ENCODE data around the gene SPDYE16.
"Not testable (repeated sequence)": the region's sequence is repeated elsewhere in the genome, so short reads cannot be mapped to it uniquely, and the experiment has no call there.

The SPDYE16 gene

GRCh38 chr7:76543197-76543596, at the start of gene SPDYE16:
SPDYE16 (minus strand) TSS chr7:76543297; CDS start chr7:76541459, 1,838 bp downstream.
- DNase-seq, result not testable (repeated sequence)

- not testable (repeated sequence) for DNase-seq
Measured at GRCh38 chr7:76592694-76593093, 49.6 kb upstream of the SPDYE16 start.

DNA sequence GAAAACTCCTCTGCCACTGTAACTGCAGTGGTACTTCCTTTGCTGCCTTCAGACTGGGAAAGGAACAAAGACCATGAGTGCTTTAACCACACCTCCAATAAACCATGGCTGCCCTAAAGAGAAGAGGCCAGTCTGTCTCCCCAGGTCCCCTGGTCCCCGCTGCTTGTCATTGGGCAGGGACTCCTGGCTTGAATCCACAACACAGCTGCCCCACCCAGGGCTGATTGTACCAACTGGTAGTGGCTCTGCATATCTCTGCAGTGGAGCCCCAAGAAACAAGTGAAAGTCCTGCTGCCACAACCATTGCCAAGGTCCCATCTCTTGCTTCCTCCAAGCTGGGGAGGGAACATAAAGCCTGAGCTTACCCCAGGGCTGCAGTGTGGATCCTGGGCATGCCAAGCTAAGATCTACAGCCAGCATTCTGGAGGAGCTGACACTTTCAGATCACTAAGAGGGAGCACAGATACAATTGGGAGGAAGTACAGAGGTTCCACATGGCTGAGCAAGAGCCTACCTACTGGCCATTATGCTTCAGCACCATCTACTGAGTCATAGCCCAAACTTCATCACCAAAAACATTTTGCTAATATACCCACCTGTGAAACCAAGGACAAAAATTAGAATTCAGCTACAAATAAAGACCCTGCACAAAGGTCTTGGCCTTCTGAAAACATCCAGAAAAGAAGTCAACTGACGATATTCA, 48.7 kb upstream of the SPDYE16 start:
- not testable (repeated sequence) for DNase-seq

GRCh38 chr7:76591033-76591432, 47.9 kb upstream of the SPDYE16 start:
- not testable (repeated sequence) for DNase-seq

GRCh38 chr7:76588586-76588985, 45.5 kb upstream of the SPDYE16 start:
- not testable (repeated sequence) for DNase-seq

DNA sequence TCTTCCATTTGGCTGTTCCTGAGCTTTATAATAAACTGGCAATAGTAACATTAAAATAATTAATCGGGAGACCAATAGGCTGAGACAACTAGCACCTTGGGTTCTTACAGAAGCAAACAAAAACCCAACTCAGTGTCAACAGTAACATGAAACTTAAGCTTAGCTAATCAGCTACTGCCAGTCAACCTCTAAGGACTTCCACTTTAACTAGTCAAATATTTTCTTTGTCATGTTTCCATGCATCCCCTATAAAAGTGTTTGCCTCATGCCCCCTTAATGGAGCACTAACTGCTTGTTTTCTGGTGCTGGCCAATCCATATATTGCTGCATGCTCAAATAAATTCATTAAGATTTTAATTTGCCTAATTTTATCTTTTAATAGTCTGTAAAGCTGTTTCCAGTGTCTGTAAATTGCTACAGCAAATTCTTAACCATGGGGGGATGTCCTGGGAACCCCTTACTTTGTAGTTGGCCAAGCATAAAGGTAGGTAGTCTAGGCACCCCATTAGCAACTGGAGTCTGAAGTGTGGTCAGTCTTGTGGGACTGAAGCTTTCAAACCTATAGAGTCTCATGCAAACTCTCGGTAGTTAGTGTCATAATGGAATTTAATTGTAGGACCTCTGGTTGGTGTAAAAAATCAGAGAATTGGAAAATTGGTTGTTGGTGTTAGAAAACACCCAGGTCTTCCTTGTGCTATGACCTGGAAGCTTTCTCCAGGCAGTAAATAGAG, 43.7 kb upstream of the SPDYE16 start:
- DNase-seq, result not testable (repeated sequence)

- peak in 3 of 6 experiments; percentile 13 to 37 (median 27) for DNase-seq
Measured at GRCh38 chr7:76583636-76584281, 40.7 kb upstream of the SPDYE16 start.

- not testable (repeated sequence) for DNase-seq
Measured at GRCh38 chr7:76582848-76583631, 39.9 kb upstream of the SPDYE16 start.

GRCh38 chr7:76575919-76576655, 33.0 kb upstream of the SPDYE16 start:
- DNase-seq, result not testable (repeated sequence)

- not testable (repeated sequence) for DNase-seq
Measured at GRCh38 chr7:76575431-76575830, 32.3 kb upstream of the SPDYE16 start.

- DNase-seq, result not testable (repeated sequence)
Measured at GRCh38 chr7:76572296-76572695, 29.2 kb upstream of the SPDYE16 start.

DNA sequence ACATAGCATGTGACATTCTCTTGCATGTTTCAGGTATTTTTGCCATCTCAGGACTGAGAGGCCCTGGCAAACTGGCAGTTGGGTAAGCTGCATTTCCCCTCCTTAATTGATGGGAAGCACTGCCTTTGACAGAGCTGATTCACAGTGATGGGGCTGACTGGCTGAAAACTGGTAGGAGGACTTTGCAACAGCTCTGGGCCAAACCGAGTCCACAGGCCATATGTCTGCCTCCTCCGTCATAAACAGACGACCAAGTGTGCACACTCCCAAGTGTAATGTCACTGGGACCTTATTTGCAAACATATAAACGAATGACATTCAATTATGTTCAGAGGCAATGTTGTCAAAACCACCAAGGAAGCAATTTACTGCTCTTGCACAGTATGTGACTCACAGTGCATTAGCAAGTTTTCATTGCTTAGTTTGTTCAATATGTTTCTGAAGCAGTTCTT, 27.3 kb upstream of the SPDYE16 start:
- not testable (repeated sequence) for DNase-seq

DNA sequence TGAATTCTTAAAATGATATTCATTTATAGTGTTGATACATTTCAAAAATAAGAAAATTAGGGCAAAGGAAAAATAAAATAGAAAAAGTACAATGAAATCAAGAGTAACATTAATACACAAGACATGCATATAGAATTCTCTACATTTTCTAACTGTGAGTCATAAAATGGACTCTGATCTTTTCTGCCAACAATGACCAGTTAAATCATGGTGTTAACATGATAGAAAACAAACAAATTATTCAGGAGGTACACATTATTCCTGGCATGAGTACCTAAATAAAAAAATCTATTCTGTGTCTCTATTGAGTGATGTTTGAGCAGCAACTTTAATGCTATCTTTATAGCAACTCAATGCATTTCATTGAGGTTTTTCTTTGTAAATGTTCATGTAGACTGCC, 25.6 kb upstream of the SPDYE16 start:
- not testable (repeated sequence) for DNase-seq

- not testable (repeated sequence) for DNase-seq
Measured at GRCh38 chr7:76567753-76568152, 24.7 kb upstream of the SPDYE16 start.

GRCh38 chr7:76567311-76567710, 24.2 kb upstream of the SPDYE16 start:
- DNase-seq, result not testable (repeated sequence)

- DNase-seq, result not testable (repeated sequence)
Measured at GRCh38 chr7:76565001-76565400, 21.9 kb upstream of the SPDYE16 start.

DNA sequence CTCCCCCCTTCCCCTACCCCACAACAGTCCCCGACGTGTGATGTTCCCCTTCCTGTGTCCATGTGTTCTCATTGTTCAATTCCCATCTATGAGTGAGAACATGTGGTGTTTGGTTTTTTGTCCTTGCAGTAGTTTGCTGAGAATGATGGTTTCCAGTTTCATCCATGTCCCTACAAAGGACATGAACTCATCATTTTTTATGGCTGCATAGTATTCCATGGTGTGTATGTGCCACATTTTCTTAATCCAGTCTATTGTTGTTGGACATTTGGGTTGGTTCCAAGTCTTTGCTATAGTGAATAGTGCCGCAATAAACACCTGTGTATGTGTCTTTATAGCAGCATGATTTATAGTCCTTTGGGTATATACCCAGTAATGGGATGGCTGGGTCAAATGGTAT, 18.2 kb upstream of the SPDYE16 start:
- DNase-seq, result not testable (repeated sequence)

DNA sequence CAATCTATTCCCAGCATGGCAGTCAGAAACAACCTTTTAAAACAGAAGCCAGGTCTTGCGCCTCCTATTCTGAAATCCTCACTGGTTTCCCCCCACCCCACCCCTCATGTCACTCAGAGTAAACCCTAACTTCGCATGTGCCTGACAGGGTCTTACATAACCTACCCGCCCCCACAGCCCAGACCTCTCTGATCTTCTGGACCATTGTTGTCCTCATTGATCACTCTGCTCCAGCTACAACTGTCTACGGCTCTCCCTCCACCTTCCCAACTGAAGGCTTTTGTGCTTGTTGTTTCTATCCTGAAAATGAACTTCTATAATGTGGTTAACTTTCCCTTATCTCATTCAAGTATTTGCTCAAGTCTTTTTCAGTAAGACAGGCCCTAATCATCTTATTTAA, 17.1 kb upstream of the SPDYE16 start:
- DNase-seq, result not testable (repeated sequence)

DNA sequence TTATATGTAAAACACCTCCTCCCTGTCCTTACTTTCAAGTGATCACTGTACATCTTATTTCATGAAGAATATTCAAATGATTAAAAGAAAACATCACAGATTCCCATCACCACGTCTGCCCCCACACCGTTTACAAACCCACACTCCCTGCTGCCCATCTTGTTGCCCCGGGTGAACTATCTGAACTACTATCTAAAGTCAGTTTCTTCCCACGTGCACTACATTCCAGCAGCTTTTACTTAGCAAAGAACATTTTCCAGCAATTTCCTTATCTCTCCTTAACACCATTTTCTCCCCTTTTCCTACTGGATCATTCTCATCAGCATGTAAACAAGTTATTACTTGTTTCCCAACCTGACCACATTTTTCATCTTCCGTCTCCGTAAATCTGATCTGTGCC, 16.6 kb upstream of the SPDYE16 start:
- DNase-seq, result not testable (repeated sequence)

DNA sequence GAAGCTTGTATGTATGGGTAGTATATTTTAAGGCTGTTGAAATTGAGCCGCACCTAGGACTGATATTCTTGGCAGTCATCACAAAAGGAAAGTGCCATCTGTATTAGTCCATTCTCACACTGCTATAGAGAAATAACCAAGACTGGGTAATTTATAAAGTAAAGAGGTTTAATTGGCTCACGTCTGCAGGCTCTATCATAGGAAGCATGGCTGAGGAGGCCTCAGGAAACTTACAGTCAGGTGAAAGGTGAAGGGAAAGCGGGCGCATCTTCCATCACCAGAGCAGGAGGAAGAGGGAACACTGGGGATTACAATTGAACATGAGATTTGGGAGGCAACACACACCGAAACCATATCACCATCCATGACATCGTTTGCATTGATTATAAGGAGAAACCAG, 8.9 kb upstream of the SPDYE16 start:
- not testable (repeated sequence) for DNase-seq

- DNase-seq, result not testable (repeated sequence)
Measured at GRCh38 chr7:76549855-76550248, 6.8 kb upstream of the SPDYE16 start.

All from stimulated activated naive CD4-positive, alpha-beta T cell (primary cell).